Measurements from ENCODE around the gene NCKAP5.

NCKAP5 gene

GRCh38 chr2:132849118-132849517 lies 719.1 kb downstream of the NCKAP5 start:
- H3K4me3 ChIP-seq (ENCODE audit: low read depth, low read length) = no peak overlapping the region
- ChIA-PET POLR2A (no interaction called here), CTCF (interaction anchor here (1.7 kb wide), 1 partner anchor 500 kb away, joined by 4 read pairs; no protein-coding TSS in a partner anchor)
- peak; percentile 42 for DNase-seq (ENCODE audit: low read depth, low spot score)
- TF ChIP-seq CTCF (IDR thresholded peaks at IDR 0.05; ENCODE audit: insufficient read depth, low read length, missing control alignments) = no peak

DNA sequence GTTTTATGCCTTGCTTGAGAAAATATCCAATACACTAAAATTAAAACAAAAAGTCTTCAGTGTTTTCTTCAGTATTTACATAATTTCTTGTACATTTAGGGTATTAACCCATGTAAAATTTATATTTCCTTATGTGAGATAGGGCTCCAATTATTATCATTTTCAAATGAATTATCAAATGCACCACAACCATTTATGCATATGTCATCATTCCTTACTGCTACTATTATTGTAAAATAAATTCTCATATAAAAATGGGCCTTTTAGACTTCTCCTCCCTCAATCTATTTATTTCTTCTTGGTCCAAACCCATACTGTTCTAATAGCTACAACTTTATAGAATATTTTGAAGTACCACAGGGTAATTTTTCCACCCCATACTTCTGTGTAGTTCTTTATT lies 722.9 kb downstream of the NCKAP5 start:
- no peak for TF ChIP-seq CTCF (IDR thresholded peaks at IDR 0.05; ENCODE audit: insufficient read depth, low read length, missing control alignments)
- CTCF ChIA-PET = no interaction called here
- no peak for DNase-seq (ENCODE audit: low read depth, low spot score)
- POLR2A ChIA-PET = no interaction called here
- no peak overlapping the region for H3K4me3 ChIP-seq (ENCODE audit: low read depth, low read length)

DNA sequence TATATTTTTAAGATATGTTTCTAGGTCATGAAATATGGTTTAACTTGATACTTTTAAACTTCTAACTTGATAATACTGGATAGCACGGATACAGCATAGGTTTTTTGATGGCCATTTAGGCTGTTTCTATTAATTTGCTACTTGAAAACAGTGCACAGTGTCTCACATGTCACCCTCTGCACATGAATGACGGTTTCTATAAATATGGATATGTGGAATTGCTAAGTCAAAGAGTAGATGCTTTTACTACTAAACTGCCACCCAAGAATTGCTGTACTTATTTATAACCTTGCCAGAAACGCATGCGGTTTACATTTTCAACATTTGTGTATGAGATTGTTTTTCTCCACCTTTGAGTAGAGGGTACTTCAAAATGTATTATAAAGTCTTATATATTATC lies 723.7 kb downstream of the NCKAP5 start:
- no peak overlapping the region for H3K4me3 ChIP-seq (ENCODE audit: low read depth, low read length)
- no peak for DNase-seq (ENCODE audit: low read depth, low spot score)
- ChIA-PET CTCF (no interaction called here), POLR2A (no interaction called here)
- TF ChIP-seq CTCF (IDR thresholded peaks at IDR 0.05; ENCODE audit: insufficient read depth, low read length, missing control alignments) = no peak

DNA sequence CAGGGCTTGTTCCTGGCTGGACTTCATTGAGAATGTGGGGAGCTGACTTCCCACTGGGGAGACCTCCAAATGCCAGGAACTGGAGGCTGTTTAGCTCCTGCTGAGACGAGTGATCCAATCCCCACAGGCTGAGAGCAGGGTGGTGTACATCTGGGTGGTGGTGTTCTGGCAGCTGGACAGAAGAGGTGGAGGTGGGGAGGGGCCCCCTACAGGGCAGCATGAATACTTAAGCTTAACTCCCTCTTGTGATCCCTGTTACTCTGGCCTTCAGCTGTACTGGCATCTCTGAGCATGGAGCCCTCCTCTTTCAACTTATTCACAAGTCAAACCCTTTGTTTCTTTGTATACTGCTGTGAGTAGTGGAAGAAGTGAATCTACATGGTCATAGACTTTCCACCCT lies 730.5 kb downstream of the NCKAP5 start:
- CTCF ChIA-PET = no interaction called here
- no peak for DNase-seq (ENCODE audit: low read depth, low spot score)
- POLR2A ChIA-PET = no interaction called here
- H3K4me3 ChIP-seq (ENCODE audit: low read depth, low read length) = no peak overlapping the region
- TF ChIP-seq CTCF (IDR thresholded peaks at IDR 0.05; ENCODE audit: insufficient read depth, low read length, missing control alignments) = no peak

DNA sequence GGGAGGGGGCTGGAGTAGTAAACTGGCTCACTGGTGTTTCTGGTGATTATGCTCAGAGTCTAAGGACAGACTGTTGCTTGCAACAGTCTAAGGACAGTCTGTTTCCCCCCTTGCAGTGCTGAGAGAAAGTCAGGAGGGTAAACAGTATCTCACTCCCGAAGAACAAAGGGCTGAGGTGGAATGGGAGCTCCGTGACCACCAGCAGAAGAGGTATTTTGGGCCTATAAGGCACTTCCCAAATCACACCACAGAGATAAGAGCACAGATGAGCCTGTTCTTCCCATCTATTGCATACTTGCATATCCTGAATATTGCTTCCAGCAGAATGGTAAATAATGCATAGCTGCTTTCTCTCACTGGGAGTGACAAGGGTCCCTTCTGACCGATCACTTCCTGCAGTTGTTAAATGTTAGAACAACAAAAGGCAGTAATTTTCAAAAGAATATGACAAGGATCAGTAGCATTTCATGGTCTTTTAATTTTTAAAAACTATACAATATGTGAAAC lies 737.9 kb downstream of the NCKAP5 start:
- no peak for TF ChIP-seq CTCF (IDR thresholded peaks at IDR 0.05; ENCODE audit: insufficient read depth, low read length, missing control alignments)
- POLR2A ChIA-PET = no interaction called here
- no peak overlapping the region for H3K4me3 ChIP-seq (ENCODE audit: low read depth, low read length)
- no peak for DNase-seq (ENCODE audit: low read depth, low spot score)
- CTCF ChIA-PET = no interaction called here

- CTCF ChIA-PET = no interaction called here
- POLR2A ChIA-PET = no interaction called here
- no peak for TF ChIP-seq CTCF (IDR thresholded peaks at IDR 0.05; ENCODE audit: insufficient read depth, low read length, missing control alignments)
- no peak for DNase-seq (ENCODE audit: low read depth, low spot score)
- H3K4me3 ChIP-seq (ENCODE audit: low read depth, low read length) = no peak overlapping the region
These were observed 742.7 kb downstream of the NCKAP5 start for GRCh38 chr2:132825601-132826000.

Measured in AG04449 (cell line).